ENCODE results near the gene CYP46A1.

DNA sequence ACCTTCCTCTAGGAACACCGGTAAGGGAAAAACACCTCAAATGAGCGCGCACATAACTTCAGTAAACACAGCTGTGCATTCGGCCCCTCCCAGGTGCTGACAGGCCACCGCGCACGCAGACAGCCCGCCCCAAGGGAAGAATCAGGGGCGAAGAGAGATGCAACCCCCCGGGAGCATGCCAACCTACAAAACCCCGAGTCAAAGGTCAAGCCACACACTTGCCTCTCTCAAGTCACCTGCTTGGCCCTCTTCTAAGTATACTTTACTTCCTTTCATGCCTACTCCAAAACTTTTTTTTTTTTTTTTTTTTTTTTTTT is 2.3 kb upstream of the CYP46A1 start:
- TF ChIP-seq CTCF (IDR thresholded peaks at IDR 0.05) (no peak), POLR2AphosphoS5 (IDR thresholded peaks at IDR 0.05; ENCODE audit: low read depth, low read length) (no peak), SIN3A (IDR thresholded peaks at IDR 0.05; ENCODE audit: borderline replicate concordance, insufficient read depth, low read depth, low read length) (no peak), TCF7L2 (IDR thresholded peaks at IDR 0.05; ENCODE audit: low read depth, low read length) (no peak), REST (IDR thresholded peaks at IDR 0.05; ENCODE audit: insufficient read depth in 1 of 2, low read depth in 2 of 2, low read length in 1 of 2) (no peak)

Measured in Panc1 (cell line).